Thyroid gland (tissue), 4 donors: Measurements from ENCODE around the gene TAF4B.

ENCODE experiments used
- CTCF ChIP-seq, 6 experiments: fragments of 200-600 bp in 3 of 6; fragments of 450-650 bp in 3 of 6; sonication (generic) in 3 of 6; IDR thresholded peaks; one replicate each; pipeline ENCODE4 v1.5.1; 2016 to 2019; ENCODE audit warnings: antibody characterized with exemption in 6 of 6, mild to moderate bottlenecking in 2 of 6, inconsistent platforms in 1 of 6, moderate library complexity in 1 of 6
- POLR2A ChIP-seq, 2 donors: fragments of 450-650 bp; IDR thresholded peaks; one replicate each; pipeline ENCODE4 v1.6.1; 2017; ENCODE audit warnings: antibody characterized with exemption in 2 of 2, mild to moderate bottlenecking in 2 of 2, moderate library complexity in 1 of 2

GRCh38 chr18:26290385-26290784, 64.1 kb downstream of the TAF4B start:
- no peak for TF ChIP-seq CTCF (IDR thresholded peaks at IDR 0.05)
- no peak for TF ChIP-seq POLR2A (IDR thresholded peaks at IDR 0.05)
